K562 (cell line): ENCODE data around the gene TMEM167B. TPM values are rescaled to one million over a fixed set of nuclear protein-coding genes. Genes with fewer than 3 reads are reported as not detected.

Experiments
- ATAC-seq: fragments of 200-7000 bp; cut with Tn5 transposase; 3 replicates; pipeline ENCODE4 v1.9.1; 2020; ENCODE audit warnings: moderate library complexity
- BruUV-seq: library from RNA; stranded (reverse); fragments of 400-500 nt; replicated peaks from 2 replicates; lab custom pipeline; 2021; lab: Mats Ljungman, UMichigan
- CTCF ChIA-PET: fragments of 300-600 bp; formaldehyde crosslinking; extraction: SDS; loops from one replicate; lab custom pipeline; 2021; ENCODE audit warnings: low intra/inter-chr PET ratio; lab: Yijun Ruan, JAX
- POLR2A ChIA-PET: fragments of 300-600, 350-650 bp; sonication (Branson Sonifier 250); formaldehyde crosslinking; extraction: SDS; loops from one replicate; lab custom pipeline; 2021; ENCODE audit warnings: antibody characterized with exemption, inconsistent platforms; lab: Yijun Ruan, JAX
- DNase-seq, 4 experiments: peaks; one replicate each; pipeline versions ENCODE4 v3.0.0 to v3.0.0-alpha.2; 2011 to 2018; ENCODE audit warnings: low spot score in 3 of 4, mixed read lengths in 3 of 4; ENCODE audit errors: extremely low read depth in 1 of 4
- FAIRE-seq: peaks from 2 replicates; lab custom pipeline; 2011; peaks lifted over from hg19 to GRCh38; lab: Jason Lieb, UNC
- H2AFZ ChIP-seq: 2 replicates; pipeline ENCODE4 v1.6.0; 2011; ENCODE audit warnings: low read depth, low read length, control low read depth, inconsistent platforms
- H3K27ac ChIP-seq: fragments of 200-600 bp; 3 replicates; pipeline ENCODE4 v1.8.0; 2011; ENCODE audit warnings: low read depth, mild to moderate bottlenecking, control low read depth, inconsistent platforms, low read length, moderate library complexity, mixed read lengths; ENCODE audit errors: extremely low read depth
- H3K27me3 ChIP-seq, 2 experiments: fragments of 300-600 bp in 1 of 2; 2 replicates in 1 of 2; 3 replicates in 1 of 2; pipeline versions ENCODE4 v1.6.0 to v1.8.0; 2011; ENCODE audit warnings: inconsistent platforms in 2 of 2, low read length in 2 of 2, mild to moderate bottlenecking in 1 of 2, mixed read lengths in 1 of 2, moderate library complexity in 1 of 2; ENCODE audit not compliant: control insufficient read depth in 2 of 2, insufficient read depth in 2 of 2
- H3K36me3 ChIP-seq: fragments of 300-600 bp; 3 replicates; pipeline ENCODE4 v1.8.0; 2011; ENCODE audit warnings: mild to moderate bottlenecking, low read length, inconsistent platforms; ENCODE audit not compliant: control insufficient read depth, insufficient read depth
- H3K4me1 ChIP-seq, 2 experiments: fragments of 200-600 bp in 1 of 2; replicated peaks in 1 of 2; 2 replicates in 1 of 2; 3 replicates in 1 of 2; pipeline versions ENCODE4 v1.5.1 to v1.8.0; 2011; ENCODE audit warnings: inconsistent platforms in 2 of 2, low read length in 2 of 2, mild to moderate bottlenecking in 1 of 2, mixed read lengths in 1 of 2, moderate library complexity in 1 of 2; ENCODE audit not compliant: control insufficient read depth in 2 of 2, insufficient read depth in 2 of 2
- H3K4me2 ChIP-seq: 2 replicates; pipeline ENCODE4 v1.6.1; 2011; ENCODE audit warnings: low read length, control low read depth, inconsistent platforms, mixed read lengths; ENCODE audit not compliant: insufficient read depth
- H3K4me3 ChIP-seq: fragments of 200-600 bp; sonication (generic), shearing (Covaris generic); 2 replicates; pipeline ENCODE4 v1.5.1; 2016; ENCODE audit warnings: control low read depth, inconsistent platforms
- H3K79me2 ChIP-seq: fragments of 200-600 bp; 3 replicates; pipeline ENCODE4 v1.8.0; 2011; ENCODE audit warnings: low read length, inconsistent platforms; ENCODE audit not compliant: control insufficient read depth, insufficient read depth
- H3K9ac ChIP-seq, 2 experiments: 2 replicates each; pipeline versions ENCODE4 v1.6.0 to v1.6.1; 2011; ENCODE audit warnings: low read depth in 2 of 2, low read length in 2 of 2, control low read depth in 1 of 2, inconsistent platforms in 1 of 2, mild to moderate bottlenecking in 1 of 2, mixed read lengths in 1 of 2; ENCODE audit not compliant: insufficient read depth in 1 of 2
- H3K9me1 ChIP-seq: one replicate; pipeline ENCODE4 v1.6.0; 2011; ENCODE audit warnings: inconsistent platforms, mild to moderate bottlenecking, low read length, moderate library complexity; ENCODE audit not compliant: control insufficient read depth, insufficient read depth
- H3K9me3 ChIP-seq: replicated peaks from 2 replicates; pipeline ENCODE4 v1.5.1; 2011; ENCODE audit warnings: low read depth, low read length, inconsistent platforms; ENCODE audit not compliant: control insufficient read depth, insufficient read depth
- H4K20me1 ChIP-seq: replicated peaks from 2 replicates; pipeline ENCODE4 v1.6.1; 2011; ENCODE audit warnings: low read length, inconsistent platforms, mixed read lengths; ENCODE audit not compliant: control insufficient read depth, insufficient read depth
- CREM ChIP-seq: IDR thresholded peaks from 2 replicates; pipeline ENCODE4 v1.6.1; 2014; ENCODE audit warnings: antibody characterized with exemption, low read depth
- DMBX1 ChIP-seq: fragments of 250-450 bp; sonication (Bioruptor Pico); IDR thresholded peaks from 2 replicates; pipeline ENCODE4 v1.8.0; 2022; ENCODE audit warnings: inconsistent platforms, mild to moderate bottlenecking, moderate library complexity, borderline replicate concordance
- HMG20B ChIP-seq: fragments of 250-450 bp; sonication (Bioruptor Pico); IDR thresholded peaks from 2 replicates; pipeline ENCODE4 v1.5.0; 2021; ENCODE audit warnings: mild to moderate bottlenecking
- MAFK ChIP-seq: IDR thresholded peaks from 2 replicates; pipeline ENCODE4 v1.6.1; 2011; ENCODE audit warnings: low read length, improper control_type of control experiment
- NFE2L1 ChIP-seq: fragments of 450-650 bp; IDR thresholded peaks from 2 replicates; pipeline ENCODE4 v1.6.1; 2016; ENCODE audit warnings: missing genetic modification characterization, low read depth, mild to moderate bottlenecking, missing compliant biosample characterization, moderate library complexity, borderline replicate concordance
- SAFB ChIP-seq: fragments of 200-400 bp; formaldehyde crosslinking; IDR thresholded peaks from 2 replicates; pipeline ENCODE4 v1.6.1; 2017; ENCODE audit warnings: low read depth, low read length, borderline replicate concordance
- SAFB2 ChIP-seq: fragments of 200-400 bp; formaldehyde crosslinking; IDR thresholded peaks from 2 replicates; pipeline ENCODE4 v1.6.1; 2018; ENCODE audit warnings: borderline replicate concordance, low read length, low read depth, moderate library complexity; ENCODE audit not compliant: severe bottlenecking
- SIN3B ChIP-seq: fragments of 450-650 bp; IDR thresholded peaks from 2 replicates; pipeline ENCODE4 v1.6.1; 2017; ENCODE audit warnings: low read depth, mild to moderate bottlenecking, moderate library complexity
- TAF9B ChIP-seq: fragments of 450-650 bp; IDR thresholded peaks from 2 replicates; pipeline ENCODE4 v1.6.1; 2018; ENCODE audit warnings: mild to moderate bottlenecking; ENCODE audit not compliant: partially characterized antibody
- WHSC1 ChIP-seq: IDR thresholded peaks from one replicate; pipeline ENCODE4 v1.6.1; 2012; ENCODE audit warnings: low read length, control low read depth, inconsistent platforms
- ZNF830 ChIP-seq: fragments of 250-450 bp; sonication (Bioruptor Pico); IDR thresholded peaks from 2 replicates; pipeline ENCODE4 v1.5.0; 2021; ENCODE audit warnings: mild to moderate bottlenecking
- WGBS: fragments of 100-300 bp; shearing (Covaris generic); methylation state at CpG from one replicate; pipeline ENCODE4 v1.1.6; 2016; ENCODE audit warnings: low coverage, mixed read lengths; ENCODE audit not compliant: insufficient coverage; ENCODE audit errors: missing lambda C conversion rate; 5-methylcytosine and 5-hydroxymethylcytosine counted together
- in situ Hi-C: fragments of 300-500 bp; cut with MboI; formaldehyde crosslinking; loops from 4 replicates; pipeline ENCODE4 v1.15.0; 2018; ENCODE audit warnings: inconsistent platforms, mixed read lengths
- intact Hi-C: fragments of 100-400 bp; cut with micrococcal nuclease; formaldehyde crosslinking; loops from 2 replicates; pipeline ENCODE4 v1.14.2; 2022
- polyA plus RNA-seq, 8 experiments: library from polyadenylated mRNA; depleted of rRNA in 4 of 8; stranded (reverse) in 5 of 8; unstranded in 3 of 8; fragments of >200 nt; fragmentation: Nextera tagmentation in 2 of 8; fragmentation: Illumina TruSeq in 1 of 8; extraction: Ambion mirVana in 2 of 8; extraction: Trizol in 1 of 8; gene quantifications; 2 replicates each; pipeline versions ENCODE4 v1.2.1 to v1.2.3, GENCODE V29; 2011 to 2014; ENCODE audit warnings: inconsistent platforms in 1 of 8, missing spikeins in 1 of 8
- total RNA-seq, 7 experiments: library from RNA; depleted of rRNA in 6 of 7; stranded (reverse); fragments of >200 nt in 6 of 7; fragmentation: Illumina TruSeq in 2 of 7; extraction: Trizol in 2 of 7; gene quantifications; 2 replicates each; pipeline versions ENCODE4 v1.2.1 to v1.2.3, GENCODE V29; 2011 to 2021; ENCODE audit warnings: low replicate concordance in 1 of 7
- TF ChIP-seq, protein P1 (sequence below): fragments of 150-350 bp; IDR thresholded peaks from 2 replicates; pipeline ENCODE4 v1.6.1; 2014; ENCODE audit warnings: low read depth, mild to moderate bottlenecking, low read length, borderline replicate concordance
- TF ChIP-seq, protein P2 (sequence below): sonication (generic); formaldehyde crosslinking; IDR thresholded peaks from 2 replicates; pipeline ENCODE4 v1.8.0; 2023; ENCODE audit warnings: mild to moderate bottlenecking, missing genetic modification reagents

The TMEM167B gene
- total and polyA plus RNA-seq, 9 of the 15 experiments (the other 6 are each of a cell fraction or from before 2014, with no cell fraction given) = 17.2 to 36.4 (median 32.2) TPM

DNA sequence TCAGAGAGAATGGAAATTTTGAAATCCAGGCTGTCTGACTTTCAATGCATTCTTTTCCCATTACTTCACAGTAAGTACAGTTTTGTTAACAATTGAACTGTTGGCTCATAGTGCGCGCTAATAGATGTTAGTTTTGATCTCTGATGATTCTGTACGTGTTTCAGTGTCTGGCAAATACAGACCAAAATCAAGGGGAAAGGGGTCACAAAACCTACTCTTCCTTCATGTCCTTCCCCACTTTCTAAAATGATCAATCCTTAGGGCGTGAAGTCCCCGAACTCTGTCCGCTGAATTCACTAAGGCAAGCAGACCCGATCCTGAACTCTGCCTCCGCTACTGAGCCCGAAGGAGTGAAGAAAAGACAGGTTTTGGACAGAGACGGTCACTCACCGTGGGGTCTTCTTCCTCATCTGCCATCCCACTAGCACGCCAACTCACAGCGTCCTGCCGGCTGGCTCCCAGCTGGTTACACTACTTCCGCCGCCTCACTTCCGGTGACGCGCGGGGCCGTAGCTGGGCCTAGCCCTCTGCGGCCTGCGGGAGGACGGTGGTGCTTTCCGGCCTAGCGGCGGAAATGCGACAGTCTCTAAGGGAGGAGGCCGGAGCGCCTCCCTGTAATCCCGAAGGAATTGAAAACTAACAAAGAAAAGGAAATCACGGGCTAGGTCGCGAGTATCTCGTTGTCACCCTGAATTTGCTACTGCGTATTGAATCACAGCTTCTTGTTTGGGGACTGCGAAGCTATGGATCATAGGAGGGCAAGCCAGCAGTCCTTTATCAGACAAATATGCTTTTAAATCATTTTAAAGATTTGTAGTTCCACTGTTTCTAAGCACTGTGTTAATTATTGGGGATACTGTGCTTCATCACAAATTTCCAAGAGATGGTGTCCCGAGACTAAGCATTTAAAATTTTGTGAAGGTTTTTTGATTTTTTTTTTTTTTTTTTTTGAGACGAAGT lies 14.8 kb upstream of the TMEM167B start, which contains the start of gene TAF13:
Gene TAF13, minus strand, starts transcription at position 473 of the 960 bp plus-strand sequence. Its CDS starts 56 bp downstream, at position 417.
- peak; percentile 92 for FAIRE-seq
- H3K27me3 ChIP-seq = no peaks in the 10 kb centered on the region
- H3K27ac ChIP-seq = peak within 1 kb of the TSS; percentile 89
- H3K36me3 ChIP-seq = peaks cover 9% of the 10 kb centered on the region
- in situ Hi-C loops = no loop called here
- 2% methylated on average over 39 of the region's 39 CpGs for WGBS
- peak; percentile 99 for ATAC-seq
- DNase-seq = peak; percentile 95 to 98 (median 96)
- peak within 1 kb of the TSS; percentile 95 for H2AFZ ChIP-seq
- no peaks in the 10 kb centered on the region for H4K20me1 ChIP-seq
- CTCF ChIA-PET = interaction anchor here (0.6 kb wide), 1 partner anchor 24 kb away, joined by 4 read pairs; no protein-coding TSS in a partner anchor
- peak within 1 kb of the TSS; percentile 98 for H3K4me2 ChIP-seq
- H3K9me3 ChIP-seq = no peaks in the 10 kb centered on the region
- intact Hi-C loops = loop anchor here (1.0 kb wide), 2 partner anchors 24 to 34 kb away; partner anchors contain the start of gene WDR47
- peak within 1 kb of the TSS; percentile 86 to 92 for H3K9ac ChIP-seq
- POLR2A ChIA-PET = interaction anchor here (0.5 to 1.0 kb wide), 9 partner anchors 8 to 297 kb away, joined by 3 to 9 read pairs (median 3); no protein-coding TSS in a partner anchor
- H3K79me2 ChIP-seq = peaks cover 17% of the 10 kb centered on the region
- H3K9me1 ChIP-seq = no peaks in the 10 kb centered on the region
- H3K4me3 ChIP-seq = peak within 1 kb of the TSS; percentile 79
- peaks cover 18 to 20% of the 10 kb centered on the region in 2 experiments; a peak in 4 of 5 replicates for H3K4me1 ChIP-seq
- TSS peak; percentile 98 for BruUV-seq
- TF ChIP-seq, protein P1, sequence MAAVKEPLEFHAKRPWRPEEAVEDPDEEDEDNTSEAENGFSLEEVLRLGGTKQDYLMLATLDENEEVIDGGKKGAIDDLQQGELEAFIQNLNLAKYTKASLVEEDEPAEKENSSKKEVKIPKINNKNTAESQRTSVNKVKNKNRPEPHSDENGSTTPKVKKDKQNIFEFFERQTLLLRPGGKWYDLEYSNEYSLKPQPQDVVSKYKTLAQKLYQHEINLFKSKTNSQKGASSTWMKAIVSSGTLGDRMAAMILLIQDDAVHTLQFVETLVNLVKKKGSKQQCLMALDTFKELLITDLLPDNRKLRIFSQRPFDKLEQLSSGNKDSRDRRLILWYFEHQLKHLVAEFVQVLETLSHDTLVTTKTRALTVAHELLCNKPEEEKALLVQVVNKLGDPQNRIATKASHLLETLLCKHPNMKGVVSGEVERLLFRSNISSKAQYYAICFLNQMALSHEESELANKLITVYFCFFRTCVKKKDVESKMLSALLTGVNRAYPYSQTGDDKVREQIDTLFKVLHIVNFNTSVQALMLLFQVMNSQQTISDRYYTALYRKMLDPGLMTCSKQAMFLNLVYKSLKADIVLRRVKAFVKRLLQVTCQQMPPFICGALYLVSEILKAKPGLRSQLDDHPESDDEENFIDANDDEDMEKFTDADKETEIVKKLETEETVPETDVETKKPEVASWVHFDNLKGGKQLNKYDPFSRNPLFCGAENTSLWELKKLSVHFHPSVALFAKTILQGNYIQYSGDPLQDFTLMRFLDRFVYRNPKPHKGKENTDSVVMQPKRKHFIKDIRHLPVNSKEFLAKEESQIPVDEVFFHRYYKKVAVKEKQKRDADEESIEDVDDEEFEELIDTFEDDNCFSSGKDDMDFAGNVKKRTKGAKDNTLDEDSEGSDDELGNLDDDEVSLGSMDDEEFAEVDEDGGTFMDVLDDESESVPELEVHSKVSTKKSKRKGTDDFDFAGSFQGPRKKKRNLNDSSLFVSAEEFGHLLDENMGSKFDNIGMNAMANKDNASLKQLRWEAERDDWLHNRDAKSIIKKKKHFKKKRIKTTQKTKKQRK = no peak
- TF ChIP-seq TAF9B (peak; percentile 92), NFE2L1 (tag) (no peak), SAFB (no peak), SAFB2 (no peak), CREM (peak; percentile 98), HMG20B (no peak), ZNF830 (CRISPR knock-in tag) (no peak), SIN3B (peak; percentile 86), WHSC1 (no peak), MAFK (no peak; the same call in 1 of the 2 replicates), DMBX1 (CRISPR knock-in tag) (no peak)
- TF ChIP-seq, protein P2, sequence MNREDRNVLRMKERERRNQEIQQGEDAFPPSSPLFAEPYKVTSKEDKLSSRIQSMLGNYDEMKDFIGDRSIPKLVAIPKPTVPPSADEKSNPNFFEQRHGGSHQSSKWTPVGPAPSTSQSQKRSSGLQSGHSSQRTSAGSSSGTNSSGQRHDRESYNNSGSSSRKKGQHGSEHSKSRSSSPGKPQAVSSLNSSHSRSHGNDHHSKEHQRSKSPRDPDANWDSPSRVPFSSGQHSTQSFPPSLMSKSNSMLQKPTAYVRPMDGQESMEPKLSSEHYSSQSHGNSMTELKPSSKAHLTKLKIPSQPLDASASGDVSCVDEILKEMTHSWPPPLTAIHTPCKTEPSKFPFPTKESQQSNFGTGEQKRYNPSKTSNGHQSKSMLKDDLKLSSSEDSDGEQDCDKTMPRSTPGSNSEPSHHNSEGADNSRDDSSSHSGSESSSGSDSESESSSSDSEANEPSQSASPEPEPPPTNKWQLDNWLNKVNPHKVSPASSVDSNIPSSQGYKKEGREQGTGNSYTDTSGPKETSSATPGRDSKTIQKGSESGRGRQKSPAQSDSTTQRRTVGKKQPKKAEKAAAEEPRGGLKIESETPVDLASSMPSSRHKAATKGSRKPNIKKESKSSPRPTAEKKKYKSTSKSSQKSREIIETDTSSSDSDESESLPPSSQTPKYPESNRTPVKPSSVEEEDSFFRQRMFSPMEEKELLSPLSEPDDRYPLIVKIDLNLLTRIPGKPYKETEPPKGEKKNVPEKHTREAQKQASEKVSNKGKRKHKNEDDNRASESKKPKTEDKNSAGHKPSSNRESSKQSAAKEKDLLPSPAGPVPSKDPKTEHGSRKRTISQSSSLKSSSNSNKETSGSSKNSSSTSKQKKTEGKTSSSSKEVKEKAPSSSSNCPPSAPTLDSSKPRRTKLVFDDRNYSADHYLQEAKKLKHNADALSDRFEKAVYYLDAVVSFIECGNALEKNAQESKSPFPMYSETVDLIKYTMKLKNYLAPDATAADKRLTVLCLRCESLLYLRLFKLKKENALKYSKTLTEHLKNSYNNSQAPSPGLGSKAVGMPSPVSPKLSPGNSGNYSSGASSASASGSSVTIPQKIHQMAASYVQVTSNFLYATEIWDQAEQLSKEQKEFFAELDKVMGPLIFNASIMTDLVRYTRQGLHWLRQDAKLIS (CRISPR knock-in tag) = no peak
